Mucosa of descending colon (tissue), 3 donors: ENCODE data around the gene SLC1A7. TPM values are rescaled to one million over a fixed set of nuclear protein-coding genes. Genes with fewer than 3 reads are reported as not detected.
A peak's percentile ranks its signal among the peaks of the same experiment; 100 is the strongest.

Experiments used
- ATAC-seq: fragments of 200-7000 bp; cut with Tn5 transposase; one replicate; pipeline ENCODE4 v1.9.1; 2020; ENCODE audit warnings: mild to moderate bottlenecking, moderate library complexity
- DNase-seq, 3 donors: peaks; one replicate each; pipeline ENCODE4 v3.0.0-alpha.2; 2020
- H3K36me3 ChIP-seq: fragments of 200-600 bp; one replicate; pipeline ENCODE4 v1.8.0; 2021; ENCODE audit warnings: low read depth, mild to moderate bottlenecking
- H3K4me1 ChIP-seq: fragments of 200-600 bp; one replicate; pipeline ENCODE4 v1.8.0; 2021; ENCODE audit warnings: low read depth, mild to moderate bottlenecking
- H3K4me3 ChIP-seq: fragments of 200-600 bp; one replicate; pipeline ENCODE4 v1.8.0; 2021; ENCODE audit warnings: mild to moderate bottlenecking
- H3K9me3 ChIP-seq: fragments of 200-600 bp; one replicate; pipeline ENCODE4 v1.8.0; 2021; ENCODE audit warnings: mild to moderate bottlenecking
- CTCF ChIP-seq: fragments of 200-600 bp; IDR thresholded peaks from one replicate; pipeline ENCODE4 v1.8.0; 2022; ENCODE audit warnings: antibody characterized with exemption, mild to moderate bottlenecking
- intact Hi-C, 2 donors: fragments of 100-400 bp; cut with DNase I in 1 of 2; cut with micrococcal nuclease in 1 of 2; formaldehyde crosslinking; loops; one replicate each; pipeline versions ENCODE4 v1.11.0 to v1.11.1; 2022; cut with DNase I, micrococcal nuclease
- total RNA-seq, 3 donors: library from RNA; stranded (reverse); fragmentation: NEBNext Ultra II Directional in 2 of 3; extraction: Animal tissue kit (Norgen Biotek cat#: 25700) in 2 of 3; gene quantifications; one replicate each; pipeline versions ENCODE4 v1.2.1 to v1.2.4, GENCODE V29; 2021 to 2023
- donor health status: DM: no; HTN: no; CAD: no; lungs with moderate emphysema.
- donor health status: DM: no; HTN: no; CAD: no.
- donor health status: DM: no; HTN: yes; CAD: no.

SLC1A7 gene
- total RNA-seq, 3 donors from 2014 or later: 0.72 to 0.98 (median 0.93) TPM

DNA sequence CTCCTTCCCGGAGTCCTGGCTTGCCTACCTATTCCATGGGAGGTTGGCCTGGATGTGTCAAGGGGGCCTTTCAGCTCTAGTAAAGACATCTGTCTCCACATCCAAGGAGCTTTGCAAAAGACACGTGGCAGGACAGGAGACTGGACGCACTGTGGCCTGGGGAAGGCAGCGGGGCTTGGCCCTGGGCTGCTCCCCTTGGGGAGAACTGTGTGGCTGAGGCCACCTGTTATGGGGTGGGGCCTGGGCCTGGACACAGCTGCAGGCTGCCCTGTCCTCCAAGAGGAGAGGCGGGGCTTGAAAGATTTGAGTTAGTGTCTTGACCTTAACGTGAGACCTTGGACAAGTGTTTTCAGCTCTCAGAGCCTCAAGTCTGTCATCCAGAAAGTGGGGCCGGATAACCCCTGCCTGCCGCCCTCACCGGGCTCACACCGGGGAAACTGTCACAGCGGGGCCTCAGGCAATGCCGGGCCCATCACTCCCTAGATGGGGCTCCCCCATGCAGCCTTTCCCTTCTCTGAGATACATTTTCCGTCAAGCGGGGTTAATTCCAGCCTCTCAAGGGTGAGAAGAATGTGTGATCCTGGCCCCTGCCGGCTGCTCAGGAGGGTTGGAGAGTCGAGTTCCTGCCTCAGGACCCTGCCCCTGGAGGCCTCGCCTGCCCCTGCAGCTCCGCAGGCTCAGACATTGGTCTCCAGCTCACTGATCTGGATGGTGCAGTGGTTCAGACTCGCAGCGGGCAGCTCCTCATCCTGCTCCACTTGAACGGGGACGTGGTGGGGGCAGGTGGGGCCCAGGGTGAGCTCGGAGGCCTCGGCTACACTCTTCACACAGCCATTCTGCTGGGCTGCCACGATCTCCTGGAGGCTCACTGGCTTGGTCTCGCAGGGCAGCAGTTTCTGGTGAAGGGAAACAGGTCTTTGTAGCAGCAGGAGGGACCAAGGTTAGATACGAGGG is 54.8 kb downstream of the SLC1A7 start:
- ATAC-seq (no peak), DNase-seq (no peak)
- intact Hi-C loops: no loop called here
- no peak overlapping the region for H3K4me3 ChIP-seq
- no peaks in the 10 kb centered on the region for H3K9me3 ChIP-seq
- no peak for TF ChIP-seq CTCF
- no peaks in the 10 kb centered on the region for H3K36me3 ChIP-seq
- peaks cover 11% of the 10 kb centered on the region for H3K4me1 ChIP-seq

GRCh38 chr1:53086491-53087070 is 55.9 kb downstream of the SLC1A7 start:
- no peaks in the 10 kb centered on the region for H3K9me3 ChIP-seq
- ATAC-seq: no peak
- no peaks in the 10 kb centered on the region for H3K36me3 ChIP-seq
- H3K4me1 ChIP-seq: peaks cover 11% of the 10 kb centered on the region
- TF ChIP-seq CTCF: no peak
- intact Hi-C loops: no loop called here
- H3K4me3 ChIP-seq: no peak overlapping the region
- DNase-seq: no peak

DNA sequence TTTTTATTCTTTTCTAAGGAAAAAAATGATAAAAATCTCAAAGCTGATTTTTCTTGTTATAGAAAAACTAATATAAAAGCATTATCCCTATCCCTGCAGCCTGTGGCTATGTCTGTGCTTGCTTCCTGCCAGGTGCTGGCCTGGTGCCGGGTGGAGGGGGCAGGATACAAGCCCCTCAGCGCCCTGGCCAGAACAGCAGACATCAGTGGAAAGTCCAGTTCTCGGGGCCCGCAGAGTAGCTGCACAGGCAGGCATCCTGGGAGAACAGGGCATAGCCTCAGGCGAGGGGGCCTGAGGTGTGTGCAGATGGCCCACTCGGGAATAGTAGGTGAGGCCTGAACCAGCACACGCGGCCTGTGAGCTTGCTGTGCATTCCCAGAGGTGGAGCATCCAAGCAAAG is 57.0 kb downstream of the SLC1A7 start:
- Histone ChIP-seq H3K36me3 (no peaks in the 10 kb centered on the region), H3K9me3 (no peaks in the 10 kb centered on the region), H3K4me1 (peaks cover 6% of the 10 kb centered on the region), H3K4me3 (no peak overlapping the region)
- intact Hi-C loops: no loop called here
- ATAC-seq: no peak
- DNase-seq: no peak
- TF ChIP-seq CTCF: no peak

DNA sequence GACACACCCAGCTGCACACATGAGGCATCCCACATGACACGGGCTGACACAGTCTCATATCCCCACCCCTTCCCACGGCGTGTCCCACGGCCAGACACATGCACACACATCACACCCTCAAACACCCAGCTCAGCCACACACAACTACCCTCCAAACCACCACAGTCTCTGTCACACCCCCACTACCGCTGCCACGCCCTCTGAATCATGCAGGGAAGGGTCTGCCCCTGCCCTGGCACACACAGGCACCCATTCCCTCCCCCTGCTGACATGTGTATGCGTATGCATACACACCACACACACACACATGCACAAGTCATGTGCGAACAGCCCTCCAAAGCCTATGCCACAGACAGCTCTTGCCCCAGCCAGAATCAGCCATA is 57.9 kb downstream of the SLC1A7 start:
- TF ChIP-seq CTCF: no peak
- Histone ChIP-seq H3K4me3 (no peak overlapping the region), H3K36me3 (no peaks in the 10 kb centered on the region), H3K9me3 (no peaks in the 10 kb centered on the region), H3K4me1 (peaks cover 5% of the 10 kb centered on the region)
- ATAC-seq: no peak
- no peak for DNase-seq
- intact Hi-C loops: no loop called here

GRCh38 chr1:53083636-53084588 is 58.5 kb downstream of the SLC1A7 start:
- no peak overlapping the region for H3K4me3 ChIP-seq
- H3K36me3 ChIP-seq: no peaks in the 10 kb centered on the region
- no peak for TF ChIP-seq CTCF
- intact Hi-C loops: no loop called here
- no peaks in the 10 kb centered on the region for H3K9me3 ChIP-seq
- DNase-seq (peak in 1 of 3 donors; percentile 40), ATAC-seq (no peak)
- no peaks in the 10 kb centered on the region for H3K4me1 ChIP-seq
